Measurements from ENCODE around the gene TBX1. TPM values are rescaled to one million over a fixed set of nuclear protein-coding genes. Genes with fewer than 3 reads are reported as not detected.

TBX1 gene
- total and polyA plus RNA-seq, 2 of the 13 experiments (the other 11 are each of a cell fraction or from before 2014, with no cell fraction given) = not detected

DNA sequence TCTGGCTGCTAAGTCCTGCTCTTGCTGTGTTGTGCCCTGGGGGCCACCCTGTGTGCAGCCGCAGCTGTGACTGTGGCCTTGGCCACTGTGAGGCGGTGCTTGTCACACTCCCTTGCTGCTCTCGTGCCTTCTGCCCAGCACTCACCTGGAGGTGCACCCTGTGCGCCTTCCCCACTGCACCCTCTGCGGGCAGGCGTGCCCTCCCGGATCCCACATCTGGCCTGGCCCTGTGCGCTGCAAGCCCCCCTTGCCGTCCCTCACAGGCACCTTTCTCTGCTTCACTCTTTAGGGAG lies 27.2 kb downstream of the TBX1 start (continued):
- TF ChIP-seq, protein P1, sequence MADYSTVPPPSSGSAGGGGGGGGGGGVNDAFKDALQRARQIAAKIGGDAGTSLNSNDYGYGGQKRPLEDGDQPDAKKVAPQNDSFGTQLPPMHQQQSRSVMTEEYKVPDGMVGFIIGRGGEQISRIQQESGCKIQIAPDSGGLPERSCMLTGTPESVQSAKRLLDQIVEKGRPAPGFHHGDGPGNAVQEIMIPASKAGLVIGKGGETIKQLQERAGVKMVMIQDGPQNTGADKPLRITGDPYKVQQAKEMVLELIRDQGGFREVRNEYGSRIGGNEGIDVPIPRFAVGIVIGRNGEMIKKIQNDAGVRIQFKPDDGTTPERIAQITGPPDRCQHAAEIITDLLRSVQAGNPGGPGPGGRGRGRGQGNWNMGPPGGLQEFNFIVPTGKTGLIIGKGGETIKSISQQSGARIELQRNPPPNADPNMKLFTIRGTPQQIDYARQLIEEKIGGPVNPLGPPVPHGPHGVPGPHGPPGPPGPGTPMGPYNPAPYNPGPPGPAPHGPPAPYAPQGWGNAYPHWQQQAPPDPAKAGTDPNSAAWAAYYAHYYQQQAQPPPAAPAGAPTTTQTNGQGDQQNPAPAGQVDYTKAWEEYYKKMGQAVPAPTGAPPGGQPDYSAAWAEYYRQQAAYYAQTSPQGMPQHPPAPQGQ (CRISPR knock-in tag; IDR thresholded peaks at IDR 0.05; ENCODE audit: borderline replicate concordance) = no peak
- no peak for TF ChIP-seq NFRKB (IDR thresholded peaks at IDR 0.05)

DNA sequence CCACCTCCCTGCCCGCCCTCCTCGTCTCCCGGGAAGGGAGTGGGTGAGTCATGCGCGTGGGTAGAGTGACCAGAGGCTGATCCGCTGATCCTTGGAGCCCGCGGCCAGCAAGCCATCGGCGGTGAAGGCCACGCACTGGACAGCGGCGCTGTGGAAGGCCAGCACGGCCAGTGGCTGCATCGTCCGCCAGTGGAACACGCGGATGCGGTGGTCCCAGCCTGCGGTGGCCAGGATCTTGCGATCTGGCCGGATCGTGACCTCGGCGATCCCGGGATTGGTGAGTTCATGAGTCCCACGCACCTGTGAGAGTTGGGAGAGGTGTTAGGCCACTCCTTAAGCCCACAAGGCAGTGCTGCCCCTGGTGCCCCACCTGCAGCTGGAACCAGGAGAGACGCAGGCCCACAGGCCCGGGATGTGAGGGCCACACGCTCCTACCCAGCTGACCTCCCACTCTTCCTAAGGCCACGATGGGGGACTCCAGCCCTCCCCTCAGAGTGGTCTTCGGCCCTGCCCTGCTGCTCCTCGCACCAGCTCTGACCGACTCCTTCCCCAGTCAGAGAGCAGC lies 28.2 kb downstream of the TBX1 start:
- no peak overlapping the region for H3K4me3 ChIP-seq (replicated peaks in 1 of 3; ENCODE audit: insufficient read depth in 1 of 3, low read depth in 2 of 3, low read length in 3 of 3)
- in situ Hi-C loops (cut with HindIII; ENCODE audit: extremely low pct_ligation_motif_present, low pct_unique_long_range_greater_than_20kb) = no loop called here
- TF ChIP-seq KDM1A (CRISPR knock-in tag; IDR thresholded peaks at IDR 0.05) = no peak
- no peak for TF ChIP-seq KMT2B (CRISPR knock-in tag; IDR thresholded peaks at IDR 0.05)
- no peak for TF ChIP-seq RBFOX2 (IDR thresholded peaks at IDR 0.05; ENCODE audit: low read depth, low read length)
- TF ChIP-seq, protein P2, sequence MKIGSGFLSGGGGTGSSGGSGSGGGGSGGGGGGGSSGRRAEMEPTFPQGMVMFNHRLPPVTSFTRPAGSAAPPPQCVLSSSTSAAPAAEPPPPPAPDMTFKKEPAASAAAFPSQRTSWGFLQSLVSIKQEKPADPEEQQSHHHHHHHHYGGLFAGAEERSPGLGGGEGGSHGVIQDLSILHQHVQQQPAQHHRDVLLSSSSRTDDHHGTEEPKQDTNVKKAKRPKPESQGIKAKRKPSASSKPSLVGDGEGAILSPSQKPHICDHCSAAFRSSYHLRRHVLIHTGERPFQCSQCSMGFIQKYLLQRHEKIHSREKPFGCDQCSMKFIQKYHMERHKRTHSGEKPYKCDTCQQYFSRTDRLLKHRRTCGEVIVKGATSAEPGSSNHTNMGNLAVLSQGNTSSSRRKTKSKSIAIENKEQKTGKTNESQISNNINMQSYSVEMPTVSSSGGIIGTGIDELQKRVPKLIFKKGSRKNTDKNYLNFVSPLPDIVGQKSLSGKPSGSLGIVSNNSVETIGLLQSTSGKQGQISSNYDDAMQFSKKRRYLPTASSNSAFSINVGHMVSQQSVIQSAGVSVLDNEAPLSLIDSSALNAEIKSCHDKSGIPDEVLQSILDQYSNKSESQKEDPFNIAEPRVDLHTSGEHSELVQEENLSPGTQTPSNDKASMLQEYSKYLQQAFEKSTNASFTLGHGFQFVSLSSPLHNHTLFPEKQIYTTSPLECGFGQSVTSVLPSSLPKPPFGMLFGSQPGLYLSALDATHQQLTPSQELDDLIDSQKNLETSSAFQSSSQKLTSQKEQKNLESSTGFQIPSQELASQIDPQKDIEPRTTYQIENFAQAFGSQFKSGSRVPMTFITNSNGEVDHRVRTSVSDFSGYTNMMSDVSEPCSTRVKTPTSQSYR (CRISPR knock-in tag; IDR thresholded peaks at IDR 0.05; ENCODE audit: borderline replicate concordance) = no peak
- TF ChIP-seq, protein P3, sequence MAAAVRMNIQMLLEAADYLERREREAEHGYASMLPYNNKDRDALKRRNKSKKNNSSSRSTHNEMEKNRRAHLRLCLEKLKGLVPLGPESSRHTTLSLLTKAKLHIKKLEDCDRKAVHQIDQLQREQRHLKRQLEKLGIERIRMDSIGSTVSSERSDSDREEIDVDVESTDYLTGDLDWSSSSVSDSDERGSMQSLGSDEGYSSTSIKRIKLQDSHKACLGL (CRISPR knock-in tag; IDR thresholded peaks at IDR 0.05) = no peak
- no peak for TF ChIP-seq GZF1 (CRISPR knock-in tag; IDR thresholded peaks at IDR 0.05)
- TF ChIP-seq ZNF33A (CRISPR knock-in tag; IDR thresholded peaks at IDR 0.05; ENCODE audit: borderline replicate concordance) = no peak
- TF ChIP-seq, protein P4, sequence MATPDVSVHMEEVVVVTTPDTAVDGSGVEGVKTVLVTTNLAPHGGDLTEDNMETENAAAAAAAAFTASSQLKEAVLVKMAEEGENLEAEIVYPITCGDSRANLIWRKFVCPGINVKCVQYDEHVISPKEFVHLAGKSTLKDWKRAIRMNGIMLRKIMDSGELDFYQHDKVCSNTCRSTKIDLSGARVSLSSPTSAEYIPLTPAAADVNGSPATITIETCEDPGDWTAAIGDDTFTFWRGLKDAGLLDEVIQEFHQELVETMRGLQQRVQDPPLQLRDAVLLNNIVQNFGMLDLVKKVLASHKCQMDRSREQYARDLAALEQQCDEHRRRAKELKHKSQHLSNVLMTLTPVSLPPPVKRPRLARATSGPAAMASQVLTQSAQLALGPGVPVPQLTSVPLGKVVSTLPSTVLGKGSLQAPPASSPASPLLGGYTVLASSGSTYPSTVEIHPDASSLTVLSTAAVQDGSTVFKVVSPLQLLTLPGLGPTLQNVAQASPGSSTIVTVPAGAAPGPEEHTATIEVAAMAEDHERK (CRISPR knock-in tag; IDR thresholded peaks at IDR 0.05; ENCODE audit: low read depth) = no peak
- no peak for TF ChIP-seq PITX1 (CRISPR knock-in tag; IDR thresholded peaks at IDR 0.05)
- TF ChIP-seq, protein P5, sequence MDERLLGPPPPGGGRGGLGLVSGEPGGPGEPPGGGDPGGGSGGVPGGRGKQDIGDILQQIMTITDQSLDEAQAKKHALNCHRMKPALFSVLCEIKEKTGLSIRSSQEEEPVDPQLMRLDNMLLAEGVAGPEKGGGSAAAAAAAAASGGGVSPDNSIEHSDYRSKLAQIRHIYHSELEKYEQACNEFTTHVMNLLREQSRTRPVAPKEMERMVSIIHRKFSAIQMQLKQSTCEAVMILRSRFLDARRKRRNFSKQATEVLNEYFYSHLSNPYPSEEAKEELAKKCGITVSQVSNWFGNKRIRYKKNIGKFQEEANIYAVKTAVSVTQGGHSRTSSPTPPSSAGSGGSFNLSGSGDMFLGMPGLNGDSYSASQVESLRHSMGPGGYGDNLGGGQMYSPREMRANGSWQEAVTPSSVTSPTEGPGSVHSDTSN (CRISPR knock-in tag; IDR thresholded peaks at IDR 0.05) = no peak
- TF ChIP-seq NCOA5 (CRISPR knock-in tag; IDR thresholded peaks at IDR 0.05) = no peak
- TF ChIP-seq, protein P6, sequence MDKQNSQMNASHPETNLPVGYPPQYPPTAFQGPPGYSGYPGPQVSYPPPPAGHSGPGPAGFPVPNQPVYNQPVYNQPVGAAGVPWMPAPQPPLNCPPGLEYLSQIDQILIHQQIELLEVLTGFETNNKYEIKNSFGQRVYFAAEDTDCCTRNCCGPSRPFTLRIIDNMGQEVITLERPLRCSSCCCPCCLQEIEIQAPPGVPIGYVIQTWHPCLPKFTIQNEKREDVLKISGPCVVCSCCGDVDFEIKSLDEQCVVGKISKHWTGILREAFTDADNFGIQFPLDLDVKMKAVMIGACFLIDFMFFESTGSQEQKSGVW (CRISPR knock-in tag; IDR thresholded peaks at IDR 0.05; ENCODE audit: borderline replicate concordance) = no peak
- TF ChIP-seq NFATC3 (CRISPR knock-in tag; IDR thresholded peaks at IDR 0.05) = no peak
- FAIRE-seq (no peak), DNase-seq (ENCODE audit: low spot score) (no peak), ATAC-seq (no peak)
- H3K4me2 ChIP-seq (ENCODE audit: low read depth, low read length) = no peak overlapping the region
- H4K20me1 ChIP-seq (ENCODE audit: insufficient read depth, low read length) = no peaks in the 10 kb centered on the region
- CTCF ChIA-PET (ENCODE audit: low intra/inter-chr PET ratio, low total read pairs) = no interaction called here
- no peaks in the 10 kb centered on the region for H3K36me3 ChIP-seq (replicated peaks in 1 of 2; ENCODE audit: control insufficient read depth in 1 of 2, insufficient read depth in 2 of 2, low read length in 2 of 2)
- no peak overlapping the region for H2AFZ ChIP-seq (ENCODE audit: low read length)
- no peak overlapping the region for H3K9ac ChIP-seq (ENCODE audit: insufficient read depth, low read depth, low read length)
- POLR2A ChIA-PET = no interaction called here
- 90% methylated on average over 18 of the region's 34 CpGs for WGBS (ENCODE audit: low lambda C conversion rate)
- BruUV-seq (replicated peaks) = no TSS peak
- H3K9me3 ChIP-seq (ENCODE audit: low read length) = no peaks in the 10 kb centered on the region
- H3K79me2 ChIP-seq (ENCODE audit: insufficient read depth, low read length) = no peaks in the 10 kb centered on the region
- intact Hi-C loops (cut with micrococcal nuclease; ENCODE audit: unreplicated experiment) = no loop called here
- no peak overlapping the region for H3K27ac ChIP-seq (ENCODE audit: extremely low read length, insufficient read depth, low read length)
- peaks cover 20% of the 10 kb centered on the region for H3K4me1 ChIP-seq (ENCODE audit: insufficient read depth, low read length)
- peaks cover 0 to under 1% of the 10 kb centered on the region in 2 experiments; a peak in 1 of 5 replicates for H3K27me3 ChIP-seq (ENCODE audit: control insufficient read depth in 1 of 2, insufficient read depth in 2 of 2, low read length in 2 of 2)
